ENCODE results near the gene SYNE2. TPM values are rescaled to one million over a fixed set of nuclear protein-coding genes. Genes with fewer than 3 reads are reported as not detected.

Gene SYNE2
- total RNA-seq, 1 donor from 2014 or later: 145 TPM

DNA sequence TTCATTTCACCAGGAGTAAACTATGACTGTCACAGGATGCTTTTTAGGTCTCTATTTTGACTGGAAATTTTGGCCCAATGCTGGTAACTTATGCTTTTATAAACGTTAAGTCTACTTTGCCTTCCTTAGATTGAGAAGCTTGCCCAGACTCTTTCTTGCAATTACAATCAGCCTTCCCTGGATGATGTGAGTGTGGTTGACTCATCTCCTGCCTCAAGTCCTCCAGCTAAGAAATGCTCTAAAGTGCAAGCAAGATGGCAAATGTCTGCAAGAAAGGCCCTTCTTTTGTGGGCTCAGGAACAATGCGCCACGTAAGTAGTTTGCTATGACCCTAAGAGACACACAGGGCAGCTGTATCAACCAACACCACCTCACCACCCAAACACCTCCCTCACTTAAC lies 96.9 kb downstream of the SYNE2 start:
- intact Hi-C loops (cut with DNase I): loop anchor here (10.0 kb wide), 1 partner anchor 95 kb away; the partner anchor contains the start of gene SYNE2
- H3K4me1 ChIP-seq: no peaks in the 10 kb centered on the region
- TF ChIP-seq POLR2AphosphoS5 (IDR thresholded peaks at IDR 0.05; ENCODE audit: insufficient read depth in 1 of 2, low read depth in 1 of 2): no peak
- TF ChIP-seq, protein P1, sequence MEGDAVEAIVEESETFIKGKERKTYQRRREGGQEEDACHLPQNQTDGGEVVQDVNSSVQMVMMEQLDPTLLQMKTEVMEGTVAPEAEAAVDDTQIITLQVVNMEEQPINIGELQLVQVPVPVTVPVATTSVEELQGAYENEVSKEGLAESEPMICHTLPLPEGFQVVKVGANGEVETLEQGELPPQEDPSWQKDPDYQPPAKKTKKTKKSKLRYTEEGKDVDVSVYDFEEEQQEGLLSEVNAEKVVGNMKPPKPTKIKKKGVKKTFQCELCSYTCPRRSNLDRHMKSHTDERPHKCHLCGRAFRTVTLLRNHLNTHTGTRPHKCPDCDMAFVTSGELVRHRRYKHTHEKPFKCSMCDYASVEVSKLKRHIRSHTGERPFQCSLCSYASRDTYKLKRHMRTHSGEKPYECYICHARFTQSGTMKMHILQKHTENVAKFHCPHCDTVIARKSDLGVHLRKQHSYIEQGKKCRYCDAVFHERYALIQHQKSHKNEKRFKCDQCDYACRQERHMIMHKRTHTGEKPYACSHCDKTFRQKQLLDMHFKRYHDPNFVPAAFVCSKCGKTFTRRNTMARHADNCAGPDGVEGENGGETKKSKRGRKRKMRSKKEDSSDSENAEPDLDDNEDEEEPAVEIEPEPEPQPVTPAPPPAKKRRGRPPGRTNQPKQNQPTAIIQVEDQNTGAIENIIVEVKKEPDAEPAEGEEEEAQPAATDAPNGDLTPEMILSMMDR (IDR thresholded peaks at IDR 0.05): no peak
- no peak for TF ChIP-seq POLR2A (IDR thresholded peaks at IDR 0.05)
- no peaks in the 10 kb centered on the region for H3K27me3 ChIP-seq
- no peak overlapping the region for H3K4me3 ChIP-seq
- DNase-seq (ENCODE audit: extremely low spot score in 2 of 2): no peak
- peaks cover 0 to 25% of the 10 kb centered on the region in 2 donors for H3K36me3 ChIP-seq
- no peaks in the 10 kb centered on the region for H3K9me3 ChIP-seq
- no peak overlapping the region for H3K27ac ChIP-seq

DNA sequence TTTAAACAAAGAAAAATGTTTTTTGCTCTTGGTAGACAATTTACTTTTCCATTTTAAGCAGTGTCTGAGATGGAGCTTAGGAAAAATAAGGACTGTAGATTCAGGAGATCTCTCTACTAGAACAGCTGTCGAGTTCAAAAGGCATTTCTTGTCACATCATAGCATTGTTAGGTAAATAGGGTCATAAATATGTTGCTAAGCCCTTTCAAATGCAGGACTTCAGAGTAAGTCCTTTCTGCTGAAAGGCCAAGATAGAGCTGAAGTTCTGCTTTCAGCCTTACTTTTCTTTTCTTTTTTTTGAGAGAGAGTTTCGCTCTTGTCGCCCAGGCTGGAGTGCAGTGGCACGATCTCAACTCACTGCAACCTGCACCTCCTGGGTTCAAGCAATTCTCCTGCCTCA lies 98.2 kb downstream of the SYNE2 start:
- no peak overlapping the region for H3K4me3 ChIP-seq
- H3K36me3 ChIP-seq: peaks cover 0 to 25% of the 10 kb centered on the region in 2 donors
- H3K4me1 ChIP-seq: no peaks in the 10 kb centered on the region

GRCh38 chr14:63951429-63951828 lies 98.6 kb downstream of the SYNE2 start:
- DNase-seq (ENCODE audit: extremely low spot score in 2 of 2): no peak
- no peaks in the 10 kb centered on the region for H3K27me3 ChIP-seq
- no peak overlapping the region for H3K27ac ChIP-seq
- no peak for TF ChIP-seq POLR2A (IDR thresholded peaks at IDR 0.05)
- TF ChIP-seq, protein P1 (IDR thresholded peaks at IDR 0.05): no peak
- TF ChIP-seq POLR2AphosphoS5 (IDR thresholded peaks at IDR 0.05; ENCODE audit: insufficient read depth in 1 of 2, low read depth in 1 of 2): no peak
- peaks cover 0 to 25% of the 10 kb centered on the region in 2 donors for H3K36me3 ChIP-seq
- no peak overlapping the region for H3K4me3 ChIP-seq
- intact Hi-C loops (cut with DNase I): loop anchor here (10.0 kb wide), 1 partner anchor 97 kb away; the partner anchor contains the start of gene SYNE2
- H3K4me1 ChIP-seq: no peaks in the 10 kb centered on the region
- H3K9me3 ChIP-seq: no peaks in the 10 kb centered on the region

More for the DNA sequence above, 98.2 kb downstream of the SYNE2 start:
- H3K27me3 ChIP-seq: no peaks in the 10 kb centered on the region
- no peak overlapping the region for H3K27ac ChIP-seq
- intact Hi-C loops (cut with DNase I): loop anchor here (10.0 kb wide), 1 partner anchor 96 kb away; the partner anchor contains the start of gene SYNE2
- no peaks in the 10 kb centered on the region for H3K9me3 ChIP-seq
- DNase-seq (ENCODE audit: extremely low spot score in 2 of 2): no peak
- no peak for TF ChIP-seq POLR2AphosphoS5 (IDR thresholded peaks at IDR 0.05; ENCODE audit: insufficient read depth in 1 of 2, low read depth in 1 of 2)
- TF ChIP-seq, protein P1 (IDR thresholded peaks at IDR 0.05): no peak
- no peak for TF ChIP-seq POLR2A (IDR thresholded peaks at IDR 0.05)

DNA sequence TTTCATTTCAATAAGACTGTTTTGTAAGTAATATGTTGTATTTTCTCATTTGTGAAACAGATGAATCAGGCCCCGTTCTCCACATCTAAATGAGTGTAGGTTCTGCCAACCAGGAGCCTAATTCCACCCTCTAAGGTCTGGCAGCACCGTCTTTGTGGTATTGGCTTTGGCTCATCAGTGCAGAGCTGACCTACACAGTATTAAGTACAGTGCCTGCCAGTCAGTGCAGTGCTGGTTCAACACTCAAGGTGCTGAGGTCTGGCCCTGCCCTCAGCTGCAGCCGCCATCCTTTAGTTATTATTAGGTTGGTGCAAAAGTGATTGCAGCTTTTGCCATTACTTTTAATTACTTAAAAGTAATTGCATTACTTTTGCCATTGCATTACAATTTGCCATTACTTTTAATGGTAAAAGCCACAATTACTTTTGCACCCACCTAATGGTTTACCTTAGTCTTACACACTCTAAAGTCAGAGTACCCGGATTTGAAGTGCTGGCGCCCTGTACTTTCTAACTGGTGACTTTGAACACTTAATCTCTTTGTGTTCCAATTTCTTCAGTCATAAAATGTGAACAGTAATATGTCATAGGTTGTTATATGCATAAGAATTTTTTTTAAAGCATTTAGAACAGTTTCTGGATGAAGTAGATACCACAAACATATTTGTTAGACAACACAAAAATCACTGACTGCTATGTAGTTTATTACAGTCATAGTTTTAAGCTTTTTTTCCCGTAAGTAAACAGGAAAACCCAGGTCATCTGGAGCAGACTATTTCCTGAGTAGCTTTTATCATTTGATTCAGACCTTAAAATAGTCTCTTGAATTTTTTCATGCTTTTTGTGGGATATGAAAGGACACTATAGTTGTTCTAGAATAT lies 99.5 kb downstream of the SYNE2 start:
- Histone ChIP-seq H3K4me1 (no peaks in the 10 kb centered on the region), H3K36me3 (peaks cover 0 to 25% of the 10 kb centered on the region in 2 donors), H3K27me3 (no peaks in the 10 kb centered on the region), H3K4me3 (no peak overlapping the region), H3K9me3 (no peaks in the 10 kb centered on the region), H3K27ac (no peak overlapping the region)
- no peak for DNase-seq (ENCODE audit: extremely low spot score in 2 of 2)
- intact Hi-C loops (cut with DNase I): loop anchor here (10.0 kb wide), 1 partner anchor 97 kb away; the partner anchor contains the start of gene SYNE2
- TF ChIP-seq, protein P1 (IDR thresholded peaks at IDR 0.05): no peak
- TF ChIP-seq POLR2A (IDR thresholded peaks at IDR 0.05): no peak
- no peak for TF ChIP-seq POLR2AphosphoS5 (IDR thresholded peaks at IDR 0.05; ENCODE audit: insufficient read depth in 1 of 2, low read depth in 1 of 2)

Measured in vagina (tissue), 2 donors.